Measurements from ENCODE around the gene CLDN18. TPM values are rescaled to one million over a fixed set of nuclear protein-coding genes. Genes with fewer than 3 reads are reported as not detected.

CLDN18 gene
- total RNA-seq, 1 experiment from 2014 or later: 0.13 TPM

- no peak overlapping the region for H3K4me3 Mint-ChIP-seq
- TF ChIP-seq TCF7 (CRISPR knock-in tag; IDR thresholded peaks at IDR 0.05; ENCODE audit: low read depth) (no peak), SP1 (CRISPR knock-in tag; conservative IDR thresholded peaks at IDR 0.05) (no peak), MAX (CRISPR knock-in tag; IDR thresholded peaks at IDR 0.05) (no peak), RORB (CRISPR knock-in tag; IDR thresholded peaks at IDR 0.05) (no peak), FOXK1 (CRISPR knock-in tag; IDR thresholded peaks at IDR 0.05) (no peak)
- H3K27me3 Mint-ChIP-seq (ENCODE audit: low read depth): no peaks in the 10 kb centered on the region
- peaks cover 8% of the 10 kb centered on the region; the same call in 1 of the 2 replicates for H3K36me3 Mint-ChIP-seq
- ATAC-seq (no peak), DNase-seq (ENCODE audit: low spot score) (no peak)
- no peak overlapping the region for H3K27ac Mint-ChIP-seq
- no peaks in the 10 kb centered on the region for H3K4me1 Mint-ChIP-seq
- CTCF ChIA-PET: interaction anchor here (1.0 kb wide), 1 partner anchor 18 kb away, joined by 3 read pairs; the partner anchor contains the start of gene CLDN18
- POLR2A ChIA-PET: no interaction called here
- peaks cover 23% of the 10 kb centered on the region for H3K9me3 Mint-ChIP-seq
Measured at GRCh38 chr3:137992592-137992991, 17.4 kb upstream of the CLDN18 start.

- CTCF ChIA-PET: interaction anchor here (0.6 to 1.8 kb wide), 3 partner anchors 27 to 289 kb away, joined by 3 to 5 read pairs (median 3); no protein-coding TSS in a partner anchor
- Mint-ChIP-seq H3K9me3 (peaks cover 21% of the 10 kb centered on the region), H3K4me1 (no peaks in the 10 kb centered on the region), H3K4me3 (no peak overlapping the region), H3K27ac (no peak overlapping the region), H3K27me3 (ENCODE audit: low read depth) (no peaks in the 10 kb centered on the region), H3K36me3 (peaks cover 8% of the 10 kb centered on the region; the same call in 1 of the 2 replicates)
- ATAC-seq (no peak), DNase-seq (ENCODE audit: low spot score) (no peak)
- POLR2A ChIA-PET: no interaction called here
- TF ChIP-seq ELF4 (CRISPR knock-in tag; IDR thresholded peaks at IDR 0.05; ENCODE audit: low read depth) (no peak), ZNF121 (CRISPR knock-in tag; IDR thresholded peaks at IDR 0.05) (no peak), ETV6 (CRISPR knock-in tag; IDR thresholded peaks at IDR 0.05) (no peak), CREM (CRISPR knock-in tag; IDR thresholded peaks at IDR 0.05) (no peak), HMGA2 (CRISPR knock-in tag; IDR thresholded peaks at IDR 0.05) (no peak), TCF7 (CRISPR knock-in tag; IDR thresholded peaks at IDR 0.05; ENCODE audit: low read depth) (no peak), GTF2I (CRISPR knock-in tag; conservative IDR thresholded peaks at IDR 0.05) (no peak), JAZF1 (CRISPR knock-in tag; IDR thresholded peaks at IDR 0.05) (no peak), E2F5 (CRISPR knock-in tag; IDR thresholded peaks at IDR 0.05) (no peak), FOXJ3 (CRISPR knock-in tag; IDR thresholded peaks at IDR 0.05; ENCODE audit: borderline replicate concordance) (no peak), MLX (CRISPR knock-in tag; IDR thresholded peaks at IDR 0.05) (no peak), FOXP4 (CRISPR knock-in tag; IDR thresholded peaks at IDR 0.05) (no peak), ARID4B (CRISPR knock-in tag; IDR thresholded peaks at IDR 0.05; ENCODE audit: borderline replicate concordance) (no peak), MYBL2 (CRISPR knock-in tag; IDR thresholded peaks at IDR 0.05) (no peak), ZBTB21 (CRISPR knock-in tag; IDR thresholded peaks at IDR 0.05; ENCODE audit: borderline replicate concordance) (no peak)
Measured at GRCh38 chr3:137998121-137999042, 11.6 kb upstream of the CLDN18 start.
